Pancreas (tissue), 10 donors: Measurements from ENCODE around the gene RDX. TPM values are rescaled to one million over a fixed set of nuclear protein-coding genes. Genes with fewer than 3 reads are reported as not detected.

Source experiments
- ATAC-seq, 4 donors: fragments of 200-7000 bp; cut with Tn5 transposase; one replicate each; pipeline versions ENCODE4 v1.8.0 to v1.9.1; 2020; ENCODE audit warnings: mild to moderate bottlenecking in 4 of 4, moderate library complexity in 4 of 4
- DNase-seq, 6 donors: peaks; one replicate each; pipeline ENCODE4 v3.0.0-alpha.2; 2020
- FAIRE-seq: peaks from 2 replicates; lab custom pipeline; 2012; peaks lifted over from hg19 to GRCh38; lab: Jason Lieb, UNC
- H3K27ac ChIP-seq, 4 donors: fragments of 200-600 bp; sonication (generic); 1 replicate in 3 of 4; 2 replicates in 1 of 4; pipeline versions ENCODE4 v1.5.0 to v1.8.0; 2020
- H3K27me3 ChIP-seq, 4 donors: fragments of 200-600 bp; one replicate each; pipeline ENCODE4 v1.8.0; 2021
- H3K36me3 ChIP-seq, 3 donors: fragments of 200-600 bp; sonication (generic) in 1 of 3; one replicate each; pipeline versions ENCODE4 v1.5.0 to v1.8.0; 2020 to 2021
- H3K4me1 ChIP-seq, 3 donors: fragments of 200-600 bp; one replicate each; pipeline ENCODE4 v1.8.0; 2021
- H3K4me3 ChIP-seq, 4 donors: fragments of 200-600 bp; sonication (generic) in 2 of 4; one replicate each; pipeline versions ENCODE4 v1.5.0 to v1.8.0; 2020 to 2021
- H3K9me3 ChIP-seq, 4 donors: fragments of 200-600 bp; one replicate each; pipeline ENCODE4 v1.8.0; 2021
- WGBS, 2 donors: extraction: QIAGEN DNeasy Blood & Tissue Kit; methylation state at CpG; one replicate each; pipeline ENCODE4 v1.1.7; 2013; 5-methylcytosine and 5-hydroxymethylcytosine counted together
- intact Hi-C, 3 donors: fragments of 100-400 bp; cut with DNase I; formaldehyde crosslinking; loops; one replicate each; pipeline versions ENCODE4 v1.11.1 to v1.14.2; 2022
- polyA plus RNA-seq, 2 donors: library from polyadenylated mRNA; stranded (reverse); fragments of 200-250 nt; gene quantifications; one replicate each; pipeline ENCODE4 v1.2.3, GENCODE V29; 2013
- total RNA-seq, 6 donors: library from RNA; stranded (reverse); fragmentation: NEBNext Ultra II Directional in 4 of 6; extraction: Animal tissue kit (Norgen Biotek cat#: 25700) in 4 of 6; gene quantifications; one replicate each; pipeline versions ENCODE4 v1.2.1 to v1.2.4, GENCODE V29; 2021 to 2023
- TF ChIP-seq, protein P1 (sequence below), 4 donors: fragments of 200-600 bp; sonication (generic) in 3 of 4; IDR thresholded peaks; one replicate each; pipeline versions ENCODE4 v1.5.0 to v1.8.0; 2021; ENCODE audit warnings: antibody characterized with exemption in 4 of 4
- donor health status: healthy with polysubstance abuse.
- donor health status: DM: no; HTN: no; CAD: no; lungs with moderate emphysema.
- donor health status: DM: no; HTN: no; CAD: no.
- donor health status: control.
- donor health status: control.
- donor health status: Bipolar disorder and iron deficiency.
- donor health status: DM: yes; HTN: yes; CAD: no.
- donor health status: DM: no; HTN: no; CAD: no.
- donor health status: DM: no; HTN: no; CAD: no.
- donor health status: DM: yes; HTN: yes; CAD: no.

Gene RDX
- total and polyA plus RNA-seq, 8 donors: 11.4 to 97.1 (median 51.4) TPM

DNA sequence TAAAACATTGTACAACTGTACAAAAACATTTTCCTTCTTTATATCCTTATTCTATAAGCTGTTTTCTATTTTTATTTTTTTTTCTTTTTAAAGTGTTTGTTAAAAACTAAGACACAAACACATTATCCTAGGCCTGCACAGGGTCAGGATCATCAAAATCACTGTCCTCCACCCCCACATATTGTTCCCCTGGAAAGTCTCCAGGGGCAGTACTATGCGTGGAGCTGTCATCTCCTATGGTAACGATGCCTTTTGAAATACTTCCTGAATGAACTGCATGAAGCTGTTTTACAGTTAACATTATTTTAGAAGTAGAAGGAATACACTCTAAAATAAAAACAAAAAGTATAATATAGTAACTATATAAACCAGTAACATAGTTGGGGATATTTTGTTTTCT is 136.0 kb downstream of the RDX start:
- Histone ChIP-seq H3K9me3 (no peaks in the 10 kb centered on the region), H3K27ac (no peak overlapping the region), H3K4me1 (no peaks in the 10 kb centered on the region), H3K36me3 (peaks cover 0 to 12% (median 8%) of the 10 kb centered on the region in 3 donors), H3K27me3 (no peaks in the 10 kb centered on the region), H3K4me3 (no peak overlapping the region)
- intact Hi-C loops: no loop called here
- DNase-seq: no peak
- TF ChIP-seq, protein P1, sequence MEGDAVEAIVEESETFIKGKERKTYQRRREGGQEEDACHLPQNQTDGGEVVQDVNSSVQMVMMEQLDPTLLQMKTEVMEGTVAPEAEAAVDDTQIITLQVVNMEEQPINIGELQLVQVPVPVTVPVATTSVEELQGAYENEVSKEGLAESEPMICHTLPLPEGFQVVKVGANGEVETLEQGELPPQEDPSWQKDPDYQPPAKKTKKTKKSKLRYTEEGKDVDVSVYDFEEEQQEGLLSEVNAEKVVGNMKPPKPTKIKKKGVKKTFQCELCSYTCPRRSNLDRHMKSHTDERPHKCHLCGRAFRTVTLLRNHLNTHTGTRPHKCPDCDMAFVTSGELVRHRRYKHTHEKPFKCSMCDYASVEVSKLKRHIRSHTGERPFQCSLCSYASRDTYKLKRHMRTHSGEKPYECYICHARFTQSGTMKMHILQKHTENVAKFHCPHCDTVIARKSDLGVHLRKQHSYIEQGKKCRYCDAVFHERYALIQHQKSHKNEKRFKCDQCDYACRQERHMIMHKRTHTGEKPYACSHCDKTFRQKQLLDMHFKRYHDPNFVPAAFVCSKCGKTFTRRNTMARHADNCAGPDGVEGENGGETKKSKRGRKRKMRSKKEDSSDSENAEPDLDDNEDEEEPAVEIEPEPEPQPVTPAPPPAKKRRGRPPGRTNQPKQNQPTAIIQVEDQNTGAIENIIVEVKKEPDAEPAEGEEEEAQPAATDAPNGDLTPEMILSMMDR (IDR thresholded peaks at IDR 0.05): no peak
- FAIRE-seq: no peak
- ATAC-seq: no peak
- WGBS, 2 donors: 75 to 79% methylated on average over 2 of the region's 2 CpGs

DNA sequence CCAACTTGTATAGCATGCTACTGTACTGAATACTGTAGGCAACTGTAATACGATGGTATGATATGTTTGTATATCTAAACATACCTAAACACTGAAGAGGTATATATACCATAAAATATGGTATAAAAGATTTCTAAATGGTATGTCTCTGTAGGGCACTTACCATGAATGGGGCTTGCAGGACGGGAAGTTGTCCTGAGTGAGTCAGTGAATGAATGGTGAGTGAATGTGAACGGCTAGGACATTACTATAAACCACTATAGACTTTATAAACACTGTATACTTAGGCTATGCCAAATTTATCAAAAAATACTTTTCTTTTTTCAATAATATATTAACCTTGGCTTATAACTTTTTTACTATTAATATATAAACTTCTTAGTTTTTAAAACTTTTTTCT is 136.4 kb downstream of the RDX start:
- TF ChIP-seq, protein P1 (IDR thresholded peaks at IDR 0.05): no peak
- no peaks in the 10 kb centered on the region for H3K27me3 ChIP-seq
- no peaks in the 10 kb centered on the region for H3K4me1 ChIP-seq
- WGBS, 2 donors: 86 to 90% methylated on average over 3 of the region's 3 CpGs
- peaks cover 0 to 9% (median 8%) of the 10 kb centered on the region in 3 donors for H3K36me3 ChIP-seq
- no peak overlapping the region for H3K4me3 ChIP-seq
- DNase-seq: no peak
- H3K9me3 ChIP-seq: no peaks in the 10 kb centered on the region
- H3K27ac ChIP-seq: peak overlapping the region in 1 of 4 donors; percentile 8
- intact Hi-C loops: no loop called here
- peak; percentile 57 for FAIRE-seq
- no peak for ATAC-seq

DNA sequence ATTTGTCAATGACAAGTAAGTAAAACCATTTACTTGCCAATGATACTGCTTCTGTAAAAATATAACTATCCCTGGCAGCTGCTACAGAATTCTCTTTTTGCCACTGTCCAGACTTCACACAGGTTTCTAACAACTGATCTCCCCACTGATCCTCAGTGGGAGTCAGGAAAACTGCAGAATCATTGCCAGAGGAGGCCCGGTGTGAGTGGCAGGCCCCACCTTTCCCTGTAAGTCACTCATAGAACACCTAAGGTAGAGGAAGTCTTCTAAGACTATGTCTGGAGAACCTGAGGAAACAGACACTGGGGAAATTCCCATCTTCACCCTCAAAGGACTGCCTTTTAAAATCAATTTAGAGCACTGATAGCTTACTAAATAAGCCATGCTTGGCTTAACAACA is 136.9 kb downstream of the RDX start:
- intact Hi-C loops: no loop called here
- H3K9me3 ChIP-seq: no peaks in the 10 kb centered on the region
- TF ChIP-seq, protein P1 (IDR thresholded peaks at IDR 0.05): no peak
- FAIRE-seq (no peak), ATAC-seq (no peak), DNase-seq (no peak)
- peak overlapping the region in 1 of 4 donors; percentile 8 for H3K27ac ChIP-seq
- 52 to 70% methylated on average over 1 of the region's 1 CpG for WGBS, 2 donors
- no peak overlapping the region for H3K4me3 ChIP-seq
- no peaks in the 10 kb centered on the region for H3K4me1 ChIP-seq
- peaks cover 0 to 8% (median 4%) of the 10 kb centered on the region in 3 donors for H3K36me3 ChIP-seq
- H3K27me3 ChIP-seq: no peaks in the 10 kb centered on the region

DNA sequence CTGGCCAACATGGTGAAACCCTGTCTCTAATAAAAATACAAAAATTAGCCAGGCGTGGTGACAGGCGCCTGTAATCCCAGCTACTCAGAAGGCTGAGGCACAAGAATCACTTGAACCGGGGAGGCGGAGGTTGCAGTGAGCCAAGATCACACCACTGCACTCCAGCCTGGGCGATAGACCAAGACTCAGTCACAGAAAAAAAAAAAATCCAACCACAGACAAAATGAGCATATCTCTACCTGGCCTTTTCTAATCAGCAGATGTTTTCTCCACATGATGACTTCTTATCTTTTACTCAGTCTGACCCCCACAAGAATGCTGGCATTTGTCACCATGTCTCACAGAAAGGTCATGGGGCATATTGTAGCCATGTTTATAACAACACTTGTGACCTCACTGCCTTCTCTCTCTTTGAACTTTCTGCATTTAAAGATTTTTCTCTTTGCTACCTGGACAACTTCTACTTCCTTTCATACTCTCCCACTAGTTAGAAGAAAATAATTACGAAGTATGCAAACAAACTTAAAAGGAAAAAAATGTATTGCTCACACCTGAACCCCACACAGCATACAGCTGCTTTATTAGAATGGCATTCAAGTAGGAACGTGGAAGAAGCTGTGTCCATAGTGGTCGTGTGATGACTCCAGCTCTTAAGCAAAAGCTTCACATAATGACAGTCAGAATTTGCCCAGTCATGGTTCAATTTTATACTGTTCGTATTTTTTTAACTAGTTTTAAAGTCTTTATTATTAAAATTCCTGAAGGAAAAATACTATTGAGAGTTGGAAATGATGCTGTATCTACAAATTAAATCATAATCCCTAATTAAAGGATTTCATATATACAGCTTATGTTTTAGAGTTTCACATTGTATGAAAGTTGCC is 137.9 kb downstream of the RDX start:
- 78 to 90% methylated on average over 9 of the region's 9 CpGs for WGBS, 2 donors

More for the DNA sequence above, 137.9 kb downstream of the RDX start:
- intact Hi-C loops: no loop called here
- DNase-seq: no peak
- ATAC-seq: no peak
- TF ChIP-seq, protein P1 (IDR thresholded peaks at IDR 0.05): no peak
- Histone ChIP-seq H3K36me3 (peaks cover 0 to 8% (median 0%) of the 10 kb centered on the region in 3 donors), H3K27ac (no peak overlapping the region), H3K27me3 (no peaks in the 10 kb centered on the region), H3K9me3 (no peaks in the 10 kb centered on the region), H3K4me3 (no peak overlapping the region), H3K4me1 (no peaks in the 10 kb centered on the region)
- FAIRE-seq: no peak
